Activated CD4-positive, alpha-beta T cell treated with anti-CD3 and anti-CD28 coated beads, Interleukin-10, Interleukin-2, amounts not matched to agents 100 ng/mL and 50 ng/mL, durations not matched to agents 16 hours and 8 hours (primary cell): ENCODE measurements around the gene SLC25A47.
"Not testable (repeated sequence)": the region's sequence is repeated elsewhere in the genome, so short reads cannot be mapped to it uniquely, and the experiment has no call there.

Experiments used
- DNase-seq: peaks from one replicate; pipeline ENCODE4 v3.0.0-alpha.2; 2020

The SLC25A47 gene

GRCh38 chr14:100323121-100323941, at the start of gene SLC25A47:
TSS of gene SLC25A47 (plus strand) at chr14:100323339. CDS start at chr14:100323415, 76 bp downstream.
- DNase-seq = no peak

DNA sequence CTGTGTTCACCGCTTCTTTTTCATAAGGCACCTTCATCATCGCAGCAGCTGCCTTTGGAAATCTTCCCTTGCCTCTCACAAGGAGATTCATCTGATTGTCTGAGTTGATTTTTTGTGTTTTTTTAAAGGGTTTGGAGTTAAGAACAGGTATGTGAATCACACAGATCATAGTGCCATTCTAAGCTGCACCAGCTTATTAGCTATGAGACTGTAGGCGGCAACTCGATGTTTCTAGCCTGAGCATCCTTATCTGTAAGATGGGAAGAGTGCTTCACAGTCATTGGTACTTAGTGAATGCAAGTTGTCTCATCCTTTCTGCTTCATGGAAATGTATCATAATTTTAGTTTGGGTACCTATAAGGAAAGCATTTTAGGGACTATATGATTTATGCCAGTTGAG, 48.9 kb upstream of the SLC25A47 start:
- no peak for DNase-seq

GRCh38 chr14:100275214-100275613, 47.9 kb upstream of the SLC25A47 start:
- peak; percentile 71 for DNase-seq

GRCh38 chr14:100278702-100279101, 44.4 kb upstream of the SLC25A47 start:
- DNase-seq = peak; percentile 26

DNA sequence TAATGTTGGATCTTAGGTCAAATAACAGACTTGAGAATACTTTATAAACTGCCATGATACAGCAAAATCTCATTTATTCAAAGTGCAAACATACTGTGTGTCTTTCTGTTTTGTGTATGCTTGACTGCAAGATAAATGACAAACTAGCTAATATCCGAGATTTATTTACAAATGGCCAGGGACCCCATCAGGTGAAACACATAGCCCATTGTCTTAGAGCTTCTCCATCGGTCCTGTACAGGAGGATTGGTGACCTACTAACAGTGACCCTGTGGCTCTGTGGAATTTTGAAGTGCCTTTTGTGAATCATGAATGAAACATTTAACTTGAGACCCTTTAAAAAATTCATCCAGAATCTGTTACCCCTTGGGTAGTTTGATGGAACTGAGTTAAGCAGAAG, 44.0 kb upstream of the SLC25A47 start:
- no peak for DNase-seq

DNA sequence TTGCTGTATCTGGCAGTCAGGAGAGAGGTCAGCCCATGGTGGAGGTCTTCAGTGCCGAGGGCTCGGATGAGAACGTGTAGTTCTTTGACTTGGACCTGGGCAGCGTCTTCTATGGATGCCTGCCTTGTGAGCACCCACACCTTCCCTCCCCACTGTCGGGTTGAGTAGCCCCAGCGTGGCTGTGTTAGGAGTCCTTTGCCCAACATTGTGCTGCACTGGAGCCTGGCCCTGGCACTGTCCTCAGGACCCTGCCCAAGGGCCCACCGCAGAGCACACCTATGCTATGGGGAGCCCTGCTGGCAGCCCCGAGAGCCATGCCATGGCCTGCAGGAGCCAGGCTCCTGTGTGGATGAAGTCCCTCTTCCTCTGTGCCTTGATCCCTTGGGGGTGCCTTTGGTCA, 43.6 kb upstream of the SLC25A47 start:
- DNase-seq = no peak

- DNase-seq = no peak
These were observed 41.7 kb upstream of the SLC25A47 start for GRCh38 chr14:100281286-100282082.

DNA sequence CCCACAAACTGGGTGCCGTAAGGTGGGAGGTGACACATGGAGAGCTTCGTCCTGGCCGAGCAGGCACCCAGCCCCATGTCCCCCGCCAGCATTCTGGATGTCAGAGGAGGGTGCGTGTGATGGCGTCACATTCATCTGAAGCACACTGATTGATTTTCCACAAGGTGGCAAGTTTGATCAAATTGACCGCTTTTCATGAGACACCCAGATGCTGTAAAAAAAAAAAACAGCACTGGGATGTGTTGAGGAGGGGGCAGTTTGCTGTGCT, 41.1 kb upstream of the SLC25A47 start:
- no peak for DNase-seq

GRCh38 chr14:100282766-100283419, 40.2 kb upstream of the SLC25A47 start:
- DNase-seq = no peak

GRCh38 chr14:100283436-100283835, 39.7 kb upstream of the SLC25A47 start:
- not testable (repeated sequence) for DNase-seq

DNA sequence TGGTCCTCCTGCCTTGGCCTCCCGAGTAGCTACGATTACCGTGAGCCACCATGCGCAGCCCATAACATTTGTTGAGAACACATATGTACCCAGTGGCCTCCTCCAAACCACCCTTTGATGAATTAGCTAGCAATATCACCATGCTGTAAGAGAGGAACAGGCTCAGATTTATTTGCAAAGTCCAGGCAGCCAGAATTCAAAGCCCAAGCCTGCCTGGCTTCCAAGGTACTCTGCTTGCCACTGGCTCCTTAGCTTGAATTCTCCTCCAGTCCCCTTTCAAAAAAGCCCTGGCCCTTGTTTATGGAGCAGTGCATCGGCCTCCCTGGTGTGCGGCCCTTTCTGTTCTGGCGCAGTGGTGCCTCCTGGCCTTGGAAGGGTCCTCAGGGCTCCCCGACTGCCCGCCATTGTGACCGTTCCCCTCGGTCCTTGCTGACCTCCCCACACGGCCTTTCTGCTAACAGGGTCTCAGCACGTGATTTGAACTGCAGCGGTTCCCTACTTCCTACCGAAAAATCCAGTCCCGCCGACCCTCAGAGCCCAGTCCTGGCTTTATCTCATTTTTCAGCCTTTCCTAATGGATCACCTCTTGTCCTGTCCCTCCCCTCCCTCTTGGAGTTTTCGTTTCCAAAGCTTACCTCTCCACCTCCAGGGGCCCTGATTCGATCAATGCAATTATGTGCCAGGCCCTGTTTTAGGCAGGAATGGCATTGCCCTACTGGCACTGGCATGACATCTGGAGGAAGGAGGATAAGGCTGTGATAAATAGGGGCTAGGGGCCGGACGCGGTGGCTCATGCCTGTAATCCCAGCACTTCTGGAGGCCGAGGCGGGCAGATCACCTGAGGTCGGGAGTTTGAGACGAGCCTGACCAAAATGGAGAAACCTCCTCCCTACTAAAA, 38.9 kb upstream of the SLC25A47 start:
- DNase-seq = no peak

DNA sequence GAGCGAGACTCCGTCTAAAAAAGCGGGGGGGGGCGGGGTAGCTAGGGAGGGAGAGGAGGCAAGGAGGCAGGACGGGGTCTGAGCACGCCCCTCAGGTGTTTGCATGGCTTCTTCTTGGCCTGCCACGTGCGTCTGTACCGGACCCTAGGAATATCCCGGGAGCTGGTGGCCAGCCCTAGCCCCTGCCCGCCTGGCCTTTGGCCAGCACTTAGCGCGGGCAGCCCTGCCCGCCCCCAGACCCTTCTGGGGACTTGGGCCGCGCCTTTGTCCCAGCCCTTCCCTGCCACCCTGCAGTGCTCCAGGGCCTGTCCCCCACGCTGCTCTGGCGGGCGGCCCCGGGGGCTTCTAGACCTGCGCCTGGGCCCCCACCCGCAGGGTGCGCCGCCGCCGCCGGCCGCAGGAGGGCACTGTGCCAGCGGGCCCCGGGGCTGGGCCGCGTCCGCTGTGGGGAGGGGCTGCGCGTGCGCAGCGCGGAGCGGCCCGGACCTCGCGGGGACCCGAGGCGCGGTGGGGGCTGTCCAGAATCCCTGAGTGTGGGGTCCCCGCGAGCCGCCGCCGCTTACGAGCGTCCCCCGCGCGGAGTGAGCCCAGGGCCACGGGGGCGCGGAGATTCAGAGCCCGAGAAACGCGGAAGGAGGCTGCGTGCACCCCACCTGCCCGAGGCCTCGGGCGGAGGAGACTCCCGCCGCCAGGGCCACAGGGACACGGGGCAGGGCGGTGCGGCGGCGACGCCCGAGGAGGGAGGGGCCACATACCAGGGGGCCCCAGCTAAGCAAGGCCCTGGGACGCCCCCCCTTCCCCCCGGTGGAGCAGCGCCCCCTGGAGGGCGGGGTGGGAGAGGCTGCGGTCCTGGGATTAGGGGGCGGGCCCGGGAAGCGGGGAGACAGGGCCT, 37.9 kb upstream of the SLC25A47 start:
- peak; percentile 83 for DNase-seq

- DNase-seq = no peak
These were observed 37.2 kb upstream of the SLC25A47 start for GRCh38 chr14:100285913-100286400.

- no peak for DNase-seq
These were observed 36.5 kb upstream of the SLC25A47 start for GRCh38 chr14:100286484-100287191.

DNA sequence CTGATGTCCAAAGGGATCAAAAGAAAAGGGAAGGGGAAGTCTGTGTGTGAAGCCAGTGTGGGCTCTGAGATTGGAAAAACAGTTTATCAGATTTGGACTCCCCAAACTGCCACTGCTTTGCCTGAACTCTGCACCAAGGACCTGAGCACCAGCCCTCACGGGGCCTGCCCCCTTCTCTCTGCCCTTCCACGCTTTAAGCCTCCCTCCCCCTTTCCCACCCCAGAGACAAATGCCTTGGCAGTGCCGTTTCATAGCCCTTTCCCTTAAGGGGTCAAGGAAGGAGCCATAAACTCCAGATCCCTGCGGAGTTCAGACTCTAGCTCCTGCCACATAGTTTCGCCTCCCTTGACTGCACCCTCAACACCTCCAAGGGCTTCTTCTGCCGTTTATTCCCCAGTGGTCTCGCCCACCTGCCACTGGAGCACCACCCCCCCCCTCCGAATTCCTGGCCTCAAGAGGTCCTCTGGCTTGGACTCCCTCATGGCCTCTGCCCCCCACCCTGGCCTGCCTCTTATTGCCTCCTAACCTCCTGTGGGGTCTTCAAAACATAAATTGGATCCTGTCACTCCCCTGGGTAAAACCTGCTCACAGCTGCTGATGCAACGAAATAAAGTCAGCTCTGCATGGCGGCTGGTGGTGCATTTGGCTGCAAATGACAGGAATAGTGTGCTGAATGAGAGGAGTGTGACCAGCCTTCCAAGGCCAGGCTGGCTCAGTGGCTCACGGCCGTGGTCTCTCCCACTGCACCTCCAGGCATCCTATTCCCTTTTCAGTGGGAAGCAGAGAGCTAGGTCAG, 35.7 kb upstream of the SLC25A47 start:
- DNase-seq = no peak

GRCh38 chr14:100287998-100288295, 35.2 kb upstream of the SLC25A47 start:
- not testable (repeated sequence) for DNase-seq

- DNase-seq = no peak
These were observed 34.6 kb upstream of the SLC25A47 start for GRCh38 chr14:100288382-100289185.

- no peak for DNase-seq
These were observed 33.1 kb upstream of the SLC25A47 start for GRCh38 chr14:100289916-100290606.
